Epithelial cell of esophagus (primary cell): ENCODE measurements around the gene FAXDC2.

Experiments used
- DNase-seq: peaks from one replicate; pipeline ENCODE4 v3.0.0; 2010; ENCODE audit warnings: low read depth
- H3K4me3 ChIP-seq: 2 replicates; pipeline ENCODE4 v1.5.1; 2011; ENCODE audit warnings: mild to moderate bottlenecking, low read length, control low read depth
- CTCF ChIP-seq: IDR thresholded peaks from 2 replicates; pipeline ENCODE4 v1.5.1; 2011; ENCODE audit warnings: low read depth, mild to moderate bottlenecking, low read length, control low read depth, inconsistent platforms; ENCODE audit not compliant: insufficient read depth; ENCODE audit errors: missing control alignments

FAXDC2 gene

GRCh38 chr5:154780128-154780527, 70.3 kb downstream of the FAXDC2 start:
- DNase-seq = no peak
- H3K4me3 ChIP-seq = no peak overlapping the region
- TF ChIP-seq CTCF = no peak

- TF ChIP-seq CTCF = no peak
- DNase-seq = peak; percentile 94
- no peak overlapping the region for H3K4me3 ChIP-seq
Observed at GRCh38 chr5:154779105-154779504, 71.3 kb downstream of the FAXDC2 start.

GRCh38 chr5:154778534-154778933, 71.9 kb downstream of the FAXDC2 start:
- no peak for DNase-seq
- H3K4me3 ChIP-seq = no peak overlapping the region
- no peak for TF ChIP-seq CTCF

GRCh38 chr5:154776167-154776566, 74.2 kb downstream of the FAXDC2 start:
- no peak overlapping the region for H3K4me3 ChIP-seq
- no peak for TF ChIP-seq CTCF
- DNase-seq = no peak

- H3K4me3 ChIP-seq = no peak overlapping the region
- no peak for TF ChIP-seq CTCF
- DNase-seq = no peak
Observed at GRCh38 chr5:154773326-154773725, 77.1 kb downstream of the FAXDC2 start.

GRCh38 chr5:154771383-154771901, 79.0 kb downstream of the FAXDC2 start:
- DNase-seq = no peak
- TF ChIP-seq CTCF = no peak
- no peak overlapping the region for H3K4me3 ChIP-seq

GRCh38 chr5:154770111-154770510, 80.3 kb downstream of the FAXDC2 start:
- H3K4me3 ChIP-seq = no peak overlapping the region
- TF ChIP-seq CTCF = no peak
- no peak for DNase-seq
